GM19193 (cell line): ENCODE data around the gene PPP3CA.

Experiments used
- POLR2A ChIP-seq: IDR thresholded peaks from 4 replicates; pipeline ENCODE4 v1.6.1; 2011; ENCODE audit not compliant: insufficient read depth, insufficient read length; ENCODE audit errors: extremely low read depth

PPP3CA gene

GRCh38 chr4:100984901-100985300, 362.4 kb downstream of the PPP3CA start:
- TF ChIP-seq POLR2A: no peak

GRCh38 chr4:100983426-100983825, 363.9 kb downstream of the PPP3CA start:
- TF ChIP-seq POLR2A: no peak

GRCh38 chr4:100982345-100982744, 365.0 kb downstream of the PPP3CA start:
- no peak for TF ChIP-seq POLR2A

GRCh38 chr4:100981447-100982204, 365.7 kb downstream of the PPP3CA start:
- no peak for TF ChIP-seq POLR2A

GRCh38 chr4:100979736-100980135, 367.6 kb downstream of the PPP3CA start:
- no peak for TF ChIP-seq POLR2A

GRCh38 chr4:100977746-100978397, 369.5 kb downstream of the PPP3CA start:
- TF ChIP-seq POLR2A: no peak

- no peak for TF ChIP-seq POLR2A
These were observed 370.1 kb downstream of the PPP3CA start for GRCh38 chr4:100977274-100977673.
